Measurements from ENCODE around the gene LY6G5B. TPM values are rescaled to one million over a fixed set of nuclear protein-coding genes. Genes with fewer than 3 reads are reported as not detected.
A peak's percentile ranks its signal among the peaks of the same experiment; 100 is the strongest.

Gene LY6G5B
- polyA plus RNA-seq, 1 donor: 11.5 TPM

GRCh38 chr6:31662124-31662723 lies 7.6 kb upstream of the LY6G5B start:
- no peak for DNase-seq (ENCODE audit: low read depth)

- DNase-seq (ENCODE audit: low read depth): no peak
Observed at GRCh38 chr6:31663126-31663960, 6.4 kb upstream of the LY6G5B start.

GRCh38 chr6:31663961-31664789 lies 5.6 kb upstream of the LY6G5B start:
- no peak for DNase-seq (ENCODE audit: low read depth)

- DNase-seq (ENCODE audit: low read depth): peak; percentile 98
Observed at GRCh38 chr6:31664790-31665500, 4.8 kb upstream of the LY6G5B start, which contains the start of gene GPANK1. GPANK1 (minus strand) TSS chr6:31664997; CDS start chr6:31664478, 519 bp downstream.

- DNase-seq (ENCODE audit: low read depth): peak; percentile 95
Observed at GRCh38 chr6:31665501-31666336, 4.1 kb upstream of the LY6G5B start, which contains the start of gene CSNK2B. CSNK2B (plus strand) TSS chr6:31666080; CDS start chr6:31666832, 752 bp downstream.

- no peak for DNase-seq (ENCODE audit: low read depth)
Observed at GRCh38 chr6:31666337-31666965, 3.3 kb upstream of the LY6G5B start.

- DNase-seq (ENCODE audit: low read depth): no peak
Observed at GRCh38 chr6:31676322-31676903, 6.6 kb downstream of the LY6G5B start.

GRCh38 chr6:31676904-31677303 lies 7.1 kb downstream of the LY6G5B start:
- no peak for DNase-seq (ENCODE audit: low read depth)

- DNase-seq (ENCODE audit: low read depth): no peak
Observed at GRCh38 chr6:31677955-31678354, 8.2 kb downstream of the LY6G5B start.

- DNase-seq (ENCODE audit: low read depth): peak; percentile 77
Observed at GRCh38 chr6:31680226-31681134, 10.7 kb downstream of the LY6G5B start, which contains the start of gene LY6G5C. LY6G5C (minus strand) TSS chr6:31681067; CDS start chr6:31680373, 694 bp downstream.

- DNase-seq (ENCODE audit: low read depth): no peak
Observed at GRCh38 chr6:31681135-31681671, 11.4 kb downstream of the LY6G5B start.

- DNase-seq (ENCODE audit: low read depth): no peak
Observed at GRCh38 chr6:31683591-31683990, 13.8 kb downstream of the LY6G5B start.

GRCh38 chr6:31686483-31686882 lies 16.7 kb downstream of the LY6G5B start:
- DNase-seq (ENCODE audit: low read depth): no peak

- no peak for DNase-seq (ENCODE audit: low read depth)
Observed at GRCh38 chr6:31687321-31687720, 17.5 kb downstream of the LY6G5B start.

- DNase-seq (ENCODE audit: low read depth): no peak
Observed at GRCh38 chr6:31687860-31688693, 18.3 kb downstream of the LY6G5B start.

- DNase-seq (ENCODE audit: low read depth): no peak
Observed at GRCh38 chr6:31689249-31690110, 19.7 kb downstream of the LY6G5B start.
